IPS-NIHi7 (cell line): ENCODE results near the gene DCXR.

Source experiments
- DNase-seq: peaks from one replicate; pipeline ENCODE4 v3.0.0; 2012; ENCODE audit warnings: mixed read lengths; ENCODE audit errors: extremely low spot score

DCXR gene

DNA sequence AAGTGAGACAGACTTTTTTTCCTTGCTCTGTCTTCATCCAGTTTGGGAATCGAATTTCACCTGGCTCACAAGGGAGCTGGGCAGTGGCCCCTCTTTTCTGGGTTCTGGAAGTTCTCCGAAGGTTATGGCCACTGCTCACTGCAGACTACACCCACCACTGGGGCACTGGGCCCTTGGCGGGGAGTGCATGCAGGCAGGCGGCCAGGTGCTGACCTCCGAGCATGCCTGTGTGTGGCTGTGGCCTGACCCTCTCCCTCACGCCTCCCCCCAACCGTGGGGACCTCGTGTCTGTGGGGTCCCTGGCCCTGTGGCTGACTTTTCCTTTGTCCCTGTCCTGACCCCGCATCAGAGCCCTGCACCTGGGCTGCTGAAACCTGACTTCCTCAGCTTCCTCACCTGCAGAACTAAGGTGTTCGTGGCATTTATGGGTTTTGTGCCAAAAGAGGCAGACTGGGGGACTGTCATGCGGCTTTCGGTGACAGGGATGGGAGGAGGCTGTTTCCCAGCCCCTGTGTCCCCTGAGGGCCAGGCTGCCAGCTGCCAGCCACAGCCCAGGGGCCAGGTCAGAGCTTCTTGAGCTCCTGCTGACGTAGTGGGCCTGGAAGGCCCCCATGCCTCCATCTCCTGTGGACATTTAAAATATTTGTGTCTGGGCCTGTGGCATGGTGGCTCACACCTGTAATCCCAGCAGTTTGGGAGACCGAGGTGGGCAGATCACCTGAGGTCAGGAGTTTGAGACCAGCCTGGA is 38.6 kb downstream of the DCXR start:
- no peak for DNase-seq

DNA sequence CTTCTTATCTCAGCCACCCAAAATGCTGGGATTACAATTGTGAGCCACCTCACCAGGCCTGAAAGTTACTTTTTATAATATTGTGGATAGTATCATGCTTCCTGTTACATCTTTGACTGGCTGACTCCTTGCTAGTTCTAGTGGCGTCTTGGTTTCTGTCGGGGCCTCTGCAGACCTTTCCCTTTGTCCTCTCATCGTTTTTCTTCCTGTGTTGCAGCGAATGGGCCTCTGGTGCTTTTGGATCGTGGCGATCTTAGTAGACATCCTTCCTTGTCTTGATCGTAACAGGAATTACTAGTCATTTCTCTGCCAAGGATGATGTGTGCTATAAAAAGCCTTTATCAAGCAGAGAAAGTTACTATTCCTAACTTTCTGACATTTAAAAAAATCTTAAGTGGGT is 39.3 kb downstream of the DCXR start:
- no peak for DNase-seq

DNA sequence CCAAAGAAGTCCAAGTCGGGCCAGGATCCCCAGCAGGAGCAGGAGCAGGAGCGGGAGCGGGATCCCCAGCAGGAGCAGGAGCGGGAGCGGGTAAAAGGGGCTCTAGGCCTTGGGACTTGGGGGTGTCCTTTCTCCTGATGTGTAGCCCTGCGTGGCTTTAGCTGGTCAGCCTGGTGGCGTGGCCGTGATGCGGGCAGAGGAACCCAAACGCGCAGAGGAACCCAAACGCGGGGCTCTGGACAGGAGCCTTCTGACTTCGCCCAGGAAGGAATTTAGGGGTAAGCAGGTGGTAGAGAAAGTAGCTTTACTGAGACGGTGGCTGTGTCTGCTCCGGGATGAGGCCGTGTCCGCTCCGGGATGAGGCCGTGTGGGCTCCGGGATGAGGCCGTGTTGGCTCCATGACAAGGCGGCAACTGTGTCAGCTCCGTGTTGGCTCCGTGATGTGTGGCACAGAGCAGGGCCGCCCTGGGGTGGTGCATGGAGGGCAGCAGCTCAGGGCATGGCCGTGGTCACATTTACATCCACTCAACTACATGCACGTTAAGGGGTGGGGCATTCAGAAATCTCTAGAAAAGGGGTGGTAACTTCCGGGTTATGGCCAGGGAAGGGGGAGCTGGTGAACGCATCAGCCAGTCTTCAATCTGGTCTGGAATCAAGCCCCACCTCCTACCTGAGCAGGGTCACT is 40.6 kb downstream of the DCXR start:
- DNase-seq, result no peak

DNA sequence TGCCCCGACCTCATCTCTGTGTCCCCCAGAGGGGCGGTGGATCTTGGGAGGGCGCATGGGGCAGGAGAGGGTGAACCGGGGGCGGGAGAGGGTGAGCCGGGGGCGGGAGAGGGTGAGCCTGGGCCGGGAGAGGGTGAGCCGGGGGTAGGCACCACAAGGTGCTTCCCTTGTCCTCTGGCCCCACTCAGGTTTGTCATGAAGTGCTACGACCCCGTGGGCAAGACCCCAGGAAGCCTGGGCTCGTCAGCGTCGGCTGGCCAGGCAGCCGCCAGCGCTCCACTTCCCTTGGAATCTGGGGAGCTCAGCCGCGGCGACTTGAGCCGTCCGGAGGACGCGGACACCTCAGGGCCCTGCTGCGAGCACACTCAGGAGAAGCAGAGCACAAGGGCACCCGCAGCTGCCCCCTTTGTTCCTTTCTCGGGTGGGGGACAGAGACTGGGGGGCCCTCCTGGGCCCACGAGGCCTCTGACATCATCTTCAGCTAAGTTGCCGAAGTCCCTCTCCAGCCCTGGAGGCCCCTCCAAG is 41.2 kb downstream of the DCXR start:
- DNase-seq, result no peak

DNA sequence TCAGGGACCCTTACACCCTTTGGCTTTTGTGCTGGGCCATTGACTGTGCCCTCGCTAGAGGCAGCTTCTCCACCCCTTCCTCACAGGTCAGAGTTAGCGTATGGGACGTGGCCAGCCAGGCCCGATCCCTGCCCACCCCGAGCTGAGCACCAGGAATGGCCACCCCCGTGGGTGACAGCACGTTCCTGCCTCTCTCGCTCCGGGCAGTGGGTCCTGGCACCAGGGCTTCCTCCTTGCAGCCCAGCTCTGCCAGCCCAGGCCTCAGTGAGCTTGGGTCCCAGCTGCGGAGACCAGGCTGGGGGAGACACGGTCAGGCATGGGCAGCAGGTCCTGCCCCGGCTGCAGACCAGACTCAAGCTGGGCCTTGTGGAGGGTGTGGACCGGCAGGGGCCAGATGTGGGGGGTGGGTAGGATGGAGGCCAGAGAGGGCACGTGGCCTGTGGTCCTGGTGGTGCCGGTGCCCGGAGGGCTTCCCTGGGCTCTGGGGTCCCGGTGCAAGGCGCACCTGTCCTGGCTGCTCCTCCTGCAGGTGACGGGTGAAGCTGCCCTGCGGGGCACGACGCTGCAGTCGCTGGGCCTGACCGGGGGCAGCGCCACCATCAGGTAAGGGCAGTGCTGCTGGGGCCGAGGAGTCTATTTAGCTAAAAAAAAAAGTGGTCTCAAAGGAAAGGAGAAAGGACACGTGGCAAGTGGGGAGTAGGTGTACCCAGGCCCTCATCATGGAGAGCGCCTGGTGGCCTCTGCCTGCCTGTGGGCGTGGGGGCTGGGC is 41.9 kb downstream of the DCXR start:
- no peak for DNase-seq

DNA sequence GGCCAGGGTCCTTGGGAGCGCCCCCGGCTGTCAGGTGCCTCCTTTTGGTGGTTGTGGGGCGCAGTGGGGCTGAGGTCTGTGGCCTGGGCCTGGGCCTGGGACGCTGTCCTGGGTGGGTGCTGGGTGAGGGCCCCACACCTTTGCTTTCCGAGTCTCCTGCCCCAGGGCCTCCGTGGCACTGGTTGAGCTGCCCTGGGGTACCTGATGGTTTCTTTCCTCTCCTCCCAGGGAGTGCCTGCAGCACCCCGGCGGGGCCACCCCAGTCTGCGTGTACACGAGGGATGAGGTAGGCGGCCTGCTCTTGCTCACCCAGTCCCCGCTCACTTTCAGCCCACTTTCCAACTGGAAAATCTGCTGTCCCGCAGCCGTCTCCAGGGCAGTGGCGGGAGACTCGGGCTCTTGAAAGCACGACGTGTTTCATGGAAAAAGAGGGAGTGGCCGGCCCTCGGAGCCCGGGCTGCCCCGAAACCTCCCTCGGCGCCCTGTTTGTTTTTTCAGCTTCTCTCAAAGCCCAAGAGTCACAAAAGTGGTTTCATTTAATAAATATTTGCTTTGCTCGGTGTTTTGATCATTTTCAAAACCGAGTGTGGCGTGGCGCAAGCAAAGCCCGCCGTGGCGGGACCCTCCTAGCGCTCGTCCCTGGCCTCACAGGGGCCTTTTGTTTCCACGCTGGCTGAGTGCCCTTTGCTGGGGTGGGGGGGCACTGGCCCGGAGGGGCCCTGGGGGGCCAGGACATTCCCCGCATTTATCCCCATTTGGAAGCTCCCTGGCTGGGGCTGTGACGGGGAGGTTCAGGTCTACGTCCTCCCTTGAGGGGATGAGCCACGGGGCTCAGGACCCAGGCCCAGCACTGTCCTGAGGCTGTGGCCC is 42.7 kb downstream of the DCXR start:
- DNase-seq, result no peak

DNA sequence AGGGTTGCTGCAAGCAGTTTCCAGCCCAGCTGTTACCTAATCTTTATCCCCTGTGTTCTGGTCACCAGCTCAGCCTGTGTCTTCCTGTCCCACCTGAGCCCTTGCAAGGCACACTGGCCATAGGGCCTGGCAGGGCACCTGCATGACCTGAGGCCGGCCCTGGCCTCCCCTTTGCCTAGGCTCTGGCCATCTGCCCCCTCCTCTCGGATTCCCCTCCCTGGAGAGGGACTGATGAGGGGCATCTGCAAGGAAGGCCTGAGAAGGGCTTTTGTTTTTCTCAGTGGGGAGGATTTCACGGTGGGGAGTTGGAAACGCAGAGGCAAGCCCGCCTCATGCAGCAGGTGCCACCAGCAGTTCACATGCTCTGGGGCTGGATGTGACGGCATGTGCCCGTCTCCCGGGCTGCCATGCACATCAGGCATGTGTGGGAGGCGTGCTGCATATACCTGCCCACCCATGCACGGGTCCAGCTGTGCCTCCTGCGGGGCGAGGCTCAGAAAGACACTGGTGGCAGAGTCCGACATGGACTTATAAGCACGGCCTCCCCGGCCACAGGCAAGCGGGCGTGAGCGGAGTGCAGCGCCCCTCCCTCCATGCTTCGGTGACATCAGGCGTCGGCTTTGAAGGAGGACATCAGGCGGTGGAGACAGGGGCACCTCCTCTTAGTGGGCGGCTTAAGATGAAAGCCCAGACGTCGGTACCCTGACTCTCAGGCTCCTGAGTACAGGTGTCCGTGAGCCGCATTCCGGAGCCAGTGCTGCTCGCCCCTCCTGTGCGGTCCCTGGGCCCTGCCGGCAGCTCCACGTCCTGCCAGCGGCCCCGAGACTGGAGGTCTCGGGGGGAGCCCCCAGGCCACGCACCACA is 43.5 kb downstream of the DCXR start:
- no peak for DNase-seq

DNA sequence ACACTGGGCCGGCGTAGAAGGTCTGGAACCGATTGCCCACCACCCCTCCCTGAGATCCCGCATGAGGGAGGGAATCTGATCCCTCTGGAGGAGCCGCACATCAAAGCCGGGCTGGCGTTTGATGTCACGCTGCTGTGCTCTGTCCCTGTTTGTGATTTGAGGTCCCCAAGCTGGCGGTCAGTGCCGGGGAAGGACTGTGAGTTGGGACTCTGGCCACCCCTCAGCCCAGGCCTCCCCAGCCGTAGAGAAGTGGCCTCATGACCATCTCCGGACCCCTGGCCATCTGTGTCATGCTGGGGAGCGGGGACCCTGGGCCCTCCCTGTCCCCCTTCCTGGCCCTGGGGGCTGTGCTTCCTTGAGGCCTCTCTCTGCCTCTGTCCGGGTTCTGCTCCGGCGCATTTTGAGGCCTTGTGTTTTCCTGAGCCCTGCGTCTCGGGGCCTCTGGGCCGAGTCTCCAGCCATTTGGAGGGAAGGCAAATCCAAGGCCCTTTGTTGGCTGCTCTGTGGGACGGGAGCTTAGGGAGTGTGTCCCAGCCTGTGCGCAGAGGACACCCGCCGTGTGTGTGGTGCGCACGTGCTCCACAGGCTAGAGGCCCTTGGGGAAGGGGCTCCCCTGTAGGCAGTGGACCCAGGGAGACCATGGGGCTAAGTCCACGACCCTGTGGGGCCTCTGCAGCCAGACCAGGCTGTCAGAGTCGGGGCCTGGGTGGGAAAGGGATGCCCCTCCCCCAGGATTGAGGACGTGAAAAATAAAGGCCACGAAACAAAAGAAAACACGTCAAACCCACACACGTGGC is 45.0 kb downstream of the DCXR start:
- no peak for DNase-seq

DNA sequence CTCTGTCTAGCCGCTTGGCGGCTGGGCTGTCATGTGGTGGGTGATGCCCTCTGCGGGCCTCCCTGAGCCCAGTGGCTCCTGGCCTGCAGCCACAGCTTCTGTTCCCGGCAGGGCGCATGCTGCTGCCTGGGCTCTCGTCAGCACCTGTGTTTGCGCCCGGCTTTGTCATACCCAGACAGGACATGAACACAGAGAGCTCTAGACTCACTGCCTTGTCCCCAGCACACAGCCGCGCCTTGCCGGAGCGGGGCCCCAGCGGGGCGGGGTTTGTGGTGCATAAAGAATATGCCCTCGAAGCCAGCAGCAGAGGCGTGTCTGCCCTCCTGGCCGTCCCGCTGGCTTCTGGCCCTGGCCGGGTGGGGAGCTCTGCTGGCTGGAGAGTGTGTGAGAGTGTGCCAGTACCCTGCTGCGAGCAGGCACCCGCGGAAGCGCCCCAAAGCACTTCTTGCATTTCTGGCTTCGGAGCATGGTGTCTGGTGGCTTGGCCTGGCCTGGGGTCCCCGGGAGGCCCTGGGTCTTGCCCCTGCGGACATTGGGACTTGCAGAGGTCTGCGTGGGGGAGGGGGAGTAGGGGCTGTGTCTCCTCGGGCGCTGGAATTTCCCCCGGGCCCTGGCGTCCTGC is 45.7 kb downstream of the DCXR start:
- no peak for DNase-seq

DNA sequence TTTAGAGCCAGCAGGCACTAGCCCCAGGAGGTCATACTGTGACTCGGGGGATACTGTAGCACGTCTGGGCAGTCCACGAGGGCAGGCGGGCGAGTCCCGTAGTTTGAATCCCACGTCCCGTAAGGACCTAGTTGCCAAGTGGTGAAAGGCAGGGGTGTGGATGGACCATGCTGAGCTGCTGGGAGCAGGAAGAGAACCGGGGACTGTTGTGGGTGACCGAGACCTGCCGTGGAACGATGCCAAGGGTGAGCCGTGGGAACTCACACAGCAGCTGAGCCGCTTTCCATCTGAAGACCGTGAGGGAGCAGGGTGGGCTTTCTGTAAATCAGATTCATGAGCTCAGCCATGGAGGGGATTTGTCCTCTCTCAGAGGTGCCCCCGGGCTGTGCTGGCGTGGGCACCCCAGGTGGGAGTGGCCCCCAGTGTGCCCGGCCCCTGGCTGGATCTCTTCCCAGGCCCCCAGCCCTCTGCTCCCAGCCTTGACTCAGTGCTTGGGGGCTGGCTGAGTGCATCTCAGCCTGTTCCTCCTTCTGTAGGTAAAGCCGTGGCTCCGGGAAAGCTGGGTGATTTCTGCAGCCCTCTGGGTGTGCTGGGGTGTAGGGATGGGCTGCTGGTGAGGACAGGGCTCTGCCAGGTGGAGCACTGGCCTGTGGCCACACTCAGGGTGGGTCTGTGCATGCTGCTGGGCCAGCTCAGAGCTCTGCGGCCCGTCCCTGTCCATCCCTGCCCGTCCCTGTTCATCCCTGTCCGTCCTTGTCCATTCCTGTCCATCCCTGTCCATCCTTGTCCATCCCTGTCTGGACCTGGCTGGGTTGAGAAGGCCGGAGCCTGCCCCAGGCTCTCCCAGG is 46.4 kb downstream of the DCXR start:
- DNase-seq, result no peak

DNA sequence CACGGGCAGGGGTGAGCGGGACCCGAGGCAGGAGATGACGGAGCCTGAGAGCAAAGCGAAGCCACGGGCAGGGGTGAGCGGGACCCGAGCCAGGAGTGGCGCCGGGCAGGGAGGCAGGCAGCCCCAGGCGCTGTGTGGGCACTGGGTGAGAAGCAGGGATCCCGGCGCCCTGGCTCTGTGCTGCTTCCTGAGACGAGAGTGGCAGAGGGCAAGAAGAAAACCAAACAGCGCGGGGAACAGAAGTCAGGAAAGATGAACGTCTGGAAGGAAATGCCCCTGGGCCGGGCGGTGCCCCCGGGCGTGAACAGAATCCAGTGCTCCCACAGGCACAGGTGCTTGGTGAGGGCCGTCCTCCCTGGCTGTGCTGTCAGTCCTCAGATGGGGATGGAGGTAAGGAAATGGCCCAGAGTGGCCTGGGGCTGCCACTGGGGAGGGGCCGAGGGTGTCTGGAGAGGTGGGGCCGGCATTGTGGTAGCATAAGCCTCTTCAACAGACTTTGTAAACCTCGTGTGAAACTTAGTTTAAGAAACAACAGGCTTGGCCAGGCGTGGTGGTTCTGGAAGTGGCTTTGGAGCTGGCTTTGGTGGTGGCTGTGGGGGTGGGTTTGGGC is 50.2 kb downstream of the DCXR start:
- DNase-seq, result no peak

DNA sequence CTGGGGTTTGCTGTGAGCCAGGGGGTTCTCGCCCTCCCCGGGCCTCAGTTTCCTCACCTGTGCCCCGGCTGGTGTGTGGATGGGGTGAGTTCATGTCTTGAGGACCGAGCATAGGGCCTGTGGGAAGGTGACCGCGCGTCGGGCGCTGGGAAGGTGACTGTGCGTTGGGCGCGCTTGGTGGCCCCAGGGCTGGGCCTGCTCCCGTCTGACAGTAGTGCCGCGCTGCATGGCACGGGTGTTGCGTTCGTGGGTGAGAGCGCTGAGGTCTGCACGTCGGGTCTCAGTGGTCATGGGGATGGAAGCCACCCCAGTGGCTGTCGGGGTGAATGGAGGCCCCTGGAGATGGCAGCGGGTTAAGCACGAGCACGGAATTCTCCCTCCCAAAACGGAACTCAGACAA is 50.9 kb downstream of the DCXR start:
- DNase-seq, result no peak
